ENCODE results near the gene ITGA8. TPM values are rescaled to one million over a fixed set of nuclear protein-coding genes. Genes with fewer than 3 reads are reported as not detected.
"Not testable (repeated sequence)": the region's sequence is repeated elsewhere in the genome, so short reads cannot be mapped to it uniquely, and the experiment has no call there.

The ITGA8 gene
- total RNA-seq, 1 donor from 2014 or later, result 2.8 TPM

GRCh38 chr10:15491856-15492642 lies 227.7 kb downstream of the ITGA8 start:
- no peak for DNase-seq

GRCh38 chr10:15489431-15489830 lies 230.3 kb downstream of the ITGA8 start:
- no peak for DNase-seq

GRCh38 chr10:15487376-15487775 lies 232.3 kb downstream of the ITGA8 start:
- DNase-seq, result no peak

- DNase-seq, result no peak
These were observed 233.3 kb downstream of the ITGA8 start for GRCh38 chr10:15486404-15486803.

GRCh38 chr10:15485684-15486316 lies 233.9 kb downstream of the ITGA8 start:
- no peak for DNase-seq

- DNase-seq, result no peak
These were observed 234.7 kb downstream of the ITGA8 start for GRCh38 chr10:15485027-15485426.

GRCh38 chr10:15484128-15484527 lies 235.6 kb downstream of the ITGA8 start:
- no peak for DNase-seq

- DNase-seq, result no peak
These were observed 236.3 kb downstream of the ITGA8 start for GRCh38 chr10:15483215-15484075.

GRCh38 chr10:15482156-15482555 lies 237.6 kb downstream of the ITGA8 start:
- no peak for DNase-seq

GRCh38 chr10:15478950-15479349 lies 240.8 kb downstream of the ITGA8 start:
- no peak for DNase-seq

GRCh38 chr10:15478429-15478828 lies 241.3 kb downstream of the ITGA8 start:
- no peak for DNase-seq

GRCh38 chr10:15476337-15476736 lies 243.4 kb downstream of the ITGA8 start:
- DNase-seq, result no peak

GRCh38 chr10:15475439-15475838 lies 244.3 kb downstream of the ITGA8 start:
- DNase-seq, result not testable (repeated sequence)

- no peak for DNase-seq
These were observed 245.1 kb downstream of the ITGA8 start for GRCh38 chr10:15474671-15475070.

- no peak for DNase-seq
These were observed 246.3 kb downstream of the ITGA8 start for GRCh38 chr10:15473396-15473767.

- no peak for DNase-seq
These were observed 247.0 kb downstream of the ITGA8 start for GRCh38 chr10:15472431-15473395.

GRCh38 chr10:15472008-15472407 lies 247.7 kb downstream of the ITGA8 start:
- no peak for DNase-seq

GRCh38 chr10:15469111-15469510 lies 250.6 kb downstream of the ITGA8 start:
- no peak for DNase-seq

GRCh38 chr10:15464381-15464780 lies 255.3 kb downstream of the ITGA8 start:
- no peak for DNase-seq
